ENCODE measurements around the gene SEC22A.
A peak's percentile ranks its signal among the peaks of the same experiment; 100 is the strongest.
"Not testable (repeated sequence)": the region's sequence is repeated elsewhere in the genome, so short reads cannot be mapped to it uniquely, and the experiment has no call there.

The SEC22A gene

GRCh38 chr3:123168605-123169004 lies 33.1 kb upstream of the SEC22A start:
- peak in 1 of 42 donors; percentile 22 for DNase-seq
- intact Hi-C loops (cut with DNase I) = no loop called here

GRCh38 chr3:123169492-123169929 lies 32.2 kb upstream of the SEC22A start:
- no peak for DNase-seq
- intact Hi-C loops (cut with DNase I) = no loop called here

GRCh38 chr3:123169930-123170329 lies 31.8 kb upstream of the SEC22A start:
- intact Hi-C loops (cut with DNase I) = no loop called here
- no peak for DNase-seq

- DNase-seq = no peak
- intact Hi-C loops (cut with DNase I) = no loop called here
Measured at GRCh38 chr3:123180791-123181190, 21.0 kb upstream of the SEC22A start.

GRCh38 chr3:123186695-123187094 lies 15.0 kb upstream of the SEC22A start:
- intact Hi-C loops (cut with DNase I) = no loop called here
- peak in 6 of 42 donors; percentile 21 to 55 (median 36) for DNase-seq

GRCh38 chr3:123188058-123188457 lies 13.7 kb upstream of the SEC22A start:
- DNase-seq = no peak
- intact Hi-C loops (cut with DNase I) = no loop called here

- no peak for DNase-seq
- intact Hi-C loops (cut with DNase I) = no loop called here
Measured at GRCh38 chr3:123193448-123194101, 8.2 kb upstream of the SEC22A start.

- DNase-seq = peak in 7 of 42 donors; percentile 12 to 53 (median 25)
- intact Hi-C loops (cut with DNase I) = no loop called here
Measured at GRCh38 chr3:123194552-123194951, 7.2 kb upstream of the SEC22A start.

- DNase-seq = no peak
- intact Hi-C loops (cut with DNase I) = no loop called here
Measured at GRCh38 chr3:123198372-123198771, 3.4 kb upstream of the SEC22A start.

- DNase-seq = no peak
- intact Hi-C loops (cut with DNase I) = no loop called here
Measured at GRCh38 chr3:123201223-123201556, 553 bp upstream of the SEC22A start.

GRCh38 chr3:123202451-123202850 lies 708 bp downstream of the SEC22A start:
- intact Hi-C loops (cut with DNase I) = no loop called here
- no peak for DNase-seq

GRCh38 chr3:123218990-123219389 lies 17.2 kb downstream of the SEC22A start:
- intact Hi-C loops (cut with DNase I) = no loop called here
- DNase-seq = peak in 3 of 42 donors; percentile 19 to 56 (median 28)

GRCh38 chr3:123221369-123221768 lies 19.6 kb downstream of the SEC22A start:
- intact Hi-C loops (cut with DNase I); DNase-seq: not testable (repeated sequence)

GRCh38 chr3:123225016-123225415 lies 23.3 kb downstream of the SEC22A start:
- DNase-seq = no peak
- intact Hi-C loops (cut with DNase I) = no loop called here

GRCh38 chr3:123226549-123226948 lies 24.8 kb downstream of the SEC22A start:
- intact Hi-C loops (cut with DNase I) = no loop called here
- no peak for DNase-seq

GRCh38 chr3:123229145-123229544 lies 27.4 kb downstream of the SEC22A start:
- intact Hi-C loops (cut with DNase I) = no loop called here
- DNase-seq = no peak

GRCh38 chr3:123236902-123237301 lies 35.2 kb downstream of the SEC22A start:
- intact Hi-C loops (cut with DNase I) = no loop called here

GRCh38 chr3:123239186-123239585 lies 37.4 kb downstream of the SEC22A start:
- DNase-seq; intact Hi-C loops (cut with DNase I): not testable (repeated sequence)

More at GRCh38 chr3:123236902-123237301, 35.2 kb downstream of the SEC22A start:
- no peak for DNase-seq

GRCh38 chr3:123239756-123240155 lies 38.0 kb downstream of the SEC22A start:
- DNase-seq = no peak
- intact Hi-C loops (cut with DNase I) = no loop called here

GRCh38 chr3:123244128-123244527 lies 42.4 kb downstream of the SEC22A start:
- peak; percentile 28 to 88 (median 64) for DNase-seq
- intact Hi-C loops (cut with DNase I) = no loop called here

- intact Hi-C loops (cut with DNase I) = no loop called here
Measured at GRCh38 chr3:123246866-123247265, 45.1 kb downstream of the SEC22A start.

More at GRCh38 chr3:123246866-123247265, 45.1 kb downstream of the SEC22A start:
- DNase-seq = no peak
